Keratinocyte (primary cell): ENCODE measurements around the gene AKTIP.
"Not testable (repeated sequence)": the region's sequence is repeated elsewhere in the genome, so short reads cannot be mapped to it uniquely, and the experiment has no call there.

ENCODE experiments used
- CTCF ChIP-seq, 3 experiments: IDR thresholded peaks in 1 of 3; conservative IDR thresholded peaks in 1 of 3; optimal IDR thresholded peaks in 1 of 3; 2 replicates in 2 of 3; 3 replicates in 1 of 3; pipeline versions ENCODE3 to v1.5.1; 2011; ENCODE audit warnings: low read length in 3 of 3, mild to moderate bottlenecking in 3 of 3, moderate library complexity in 2 of 3, control low read depth in 1 of 3, inconsistent platforms in 1 of 3; ENCODE audit not compliant: insufficient read depth in 2 of 3; ENCODE audit errors: extremely low read depth in 1 of 3
- EZH2 ChIP-seq: IDR thresholded peaks from one replicate; pipeline ENCODE4 v1.6.1; 2012; ENCODE audit warnings: inconsistent platforms, mild to moderate bottlenecking, low read length, moderate library complexity

GRCh38 chr16:53539346-53539745, 36.3 kb upstream of the AKTIP start:
- TF ChIP-seq CTCF (optimal IDR thresholded peaks at IDR 0.05 in 1 of 3, IDR thresholded peaks at IDR 0.05 in 1 of 3, conservative IDR thresholded peaks at IDR 0.05 in 1 of 3; ENCODE audit: extremely low read depth in 1 of 3, insufficient read depth in 2 of 3, low read length in 3 of 3); EZH2: not testable (repeated sequence)
